Loucy (cell line): ENCODE data around the gene TPX2.

ENCODE experiments used
- H2AFZ ChIP-seq: fragments of 200-600 bp; sonication (generic); 2 replicates; pipeline ENCODE4 v1.6.0; 2016; ENCODE audit warnings: antibody characterized with exemption, mild to moderate bottlenecking, low read length, moderate library complexity
- H3F3A ChIP-seq: fragments of 200-600 bp; 2 replicates; pipeline ENCODE4 v1.6.0; 2016; ENCODE audit warnings: antibody characterized with exemption, low read depth, mild to moderate bottlenecking
- H3K27me3 ChIP-seq: fragments of 200-600 bp; sonication (generic); 2 replicates; pipeline ENCODE4 v1.6.1; 2014; ENCODE audit warnings: low read length, mild to moderate bottlenecking; ENCODE audit not compliant: insufficient read depth, poor library complexity, severe bottlenecking
- H3K36me3 ChIP-seq: fragments of 200-600 bp; sonication (generic); 2 replicates; pipeline ENCODE4 v1.6.1; 2016; ENCODE audit warnings: low read length; ENCODE audit not compliant: insufficient read depth
- H3K4me1 ChIP-seq: fragments of 200-600 bp; sonication (generic); 2 replicates; pipeline ENCODE4 v1.5.1; 2014; ENCODE audit warnings: low read length, mild to moderate bottlenecking; ENCODE audit not compliant: insufficient read depth, poor library complexity, severe bottlenecking
- H3K4me2 ChIP-seq: fragments of 200-600 bp; sonication (generic); 2 replicates; pipeline ENCODE4 v1.6.0; 2014; ENCODE audit warnings: antibody characterized with exemption, low read length, low read depth, mild to moderate bottlenecking; ENCODE audit not compliant: poor library complexity, severe bottlenecking
- H3K4me3 ChIP-seq: fragments of 200-600 bp; sonication (generic); 2 replicates; pipeline ENCODE4 v1.5.1; 2014; ENCODE audit warnings: low read length, mild to moderate bottlenecking, mixed read lengths; ENCODE audit not compliant: poor library complexity, severe bottlenecking
- H3K79me2 ChIP-seq: fragments of 200-600 bp; sonication (generic); 2 replicates; pipeline ENCODE4 v1.6.1; 2014; ENCODE audit warnings: low read length; ENCODE audit not compliant: insufficient read depth
- H3K9ac ChIP-seq: fragments of 200-600 bp; sonication (generic); 2 replicates; pipeline ENCODE4 v1.6.0; 2014; ENCODE audit warnings: mild to moderate bottlenecking, low read depth, low read length, moderate library complexity; ENCODE audit not compliant: poor library complexity, severe bottlenecking
- H3K9me2 ChIP-seq: fragments of 200-600 bp; sonication (generic); replicated peaks from 2 replicates; pipeline ENCODE4 v1.6.1; 2016; ENCODE audit warnings: low read depth, low read length, mixed read lengths
- H3K9me3 ChIP-seq: fragments of 200-600 bp; sonication (generic); 2 replicates; pipeline ENCODE4 v1.6.1; 2014; ENCODE audit warnings: mild to moderate bottlenecking, antibody characterized with exemption, low read length, low read depth; ENCODE audit not compliant: insufficient read depth
- H4K20me1 ChIP-seq: fragments of 200-600 bp; sonication (generic); 2 replicates; pipeline ENCODE4 v1.6.0; 2014; ENCODE audit warnings: antibody characterized with exemption, low read length, mild to moderate bottlenecking; ENCODE audit not compliant: insufficient read depth, poor library complexity, severe bottlenecking
- CTCF ChIP-seq: fragments of 200-600 bp; sonication (generic); conservative IDR thresholded peaks from 2 replicates; pipeline ENCODE4 v1.5.1; 2014; ENCODE audit warnings: mild to moderate bottlenecking, antibody characterized with exemption, low read length
- EZH2phosphoT487 ChIP-seq: fragments of 200-600 bp; IDR thresholded peaks from 2 replicates; pipeline ENCODE4 v1.6.1; 2018; ENCODE audit warnings: antibody characterized with exemption, mild to moderate bottlenecking, moderate library complexity, borderline replicate concordance

Gene TPX2

DNA sequence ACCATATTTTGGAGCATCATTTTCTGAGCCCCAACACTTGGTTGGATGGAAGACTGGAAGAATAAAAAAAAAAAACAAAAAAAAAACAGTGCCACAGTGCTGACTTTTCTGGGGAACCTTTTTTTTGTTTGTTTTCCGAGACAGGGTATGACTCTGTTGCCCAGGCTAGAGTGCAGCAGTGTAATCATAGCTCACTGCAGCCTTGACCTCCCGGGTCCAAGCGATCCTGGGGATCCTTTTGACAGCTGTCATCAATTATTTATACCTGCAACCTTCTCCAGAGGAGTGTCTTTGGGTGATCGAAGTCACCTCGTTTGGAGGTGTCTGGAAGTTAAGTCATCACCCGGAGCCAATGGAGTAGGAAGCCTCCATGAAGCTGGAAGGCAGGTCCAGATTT is 7.8 kb upstream of the TPX2 start:
- no peaks in the 10 kb centered on the region for H3K4me1 ChIP-seq
- H3F3A ChIP-seq: no peaks in the 10 kb centered on the region
- H4K20me1 ChIP-seq: no peaks in the 10 kb centered on the region
- H3K9me2 ChIP-seq: no peaks in the 10 kb centered on the region
- no peaks in the 10 kb centered on the region for H3K9me3 ChIP-seq
- no peak overlapping the region for H2AFZ ChIP-seq
- H3K4me2 ChIP-seq: no peak overlapping the region
- no peak for TF ChIP-seq EZH2phosphoT487
- TF ChIP-seq CTCF: no peak
- H3K79me2 ChIP-seq: no peaks in the 10 kb centered on the region
- no peaks in the 10 kb centered on the region for H3K36me3 ChIP-seq
- H3K4me3 ChIP-seq: no peak overlapping the region
- H3K9ac ChIP-seq: no peak overlapping the region
- no peaks in the 10 kb centered on the region for H3K27me3 ChIP-seq

- H3K4me1 ChIP-seq: peaks cover 24% of the 10 kb centered on the region
- peaks cover 3% of the 10 kb centered on the region; the same call in 1 of the 2 replicates for H3K36me3 ChIP-seq
- H3K79me2 ChIP-seq: peaks cover 63% of the 10 kb centered on the region
- peak overlapping the region; percentile 76 for H2AFZ ChIP-seq
- no peaks in the 10 kb centered on the region for H3K9me3 ChIP-seq
- 0 out of 2 replicates have a peak, but pooled peaks have one; percentile 1 for TF ChIP-seq CTCF
- no peak for TF ChIP-seq EZH2phosphoT487
- H3K4me2 ChIP-seq: peak overlapping the region; percentile 83
- no peaks in the 10 kb centered on the region for H3F3A ChIP-seq
- peak overlapping the region; percentile 96 for H3K4me3 ChIP-seq
- peaks cover 23% of the 10 kb centered on the region for H4K20me1 ChIP-seq
- H3K9me2 ChIP-seq: no peaks in the 10 kb centered on the region
- peak overlapping the region; percentile 93 for H3K9ac ChIP-seq
- no peaks in the 10 kb centered on the region for H3K27me3 ChIP-seq
These were observed 474 bp downstream of the TPX2 start for GRCh38 chr20:31739550-31739977.

GRCh38 chr20:31740208-31740607 is 1.1 kb downstream of the TPX2 start:
- peak overlapping the region; percentile 93 for H3K9ac ChIP-seq
- H3K36me3 ChIP-seq: peaks cover 6% of the 10 kb centered on the region; the same call in 1 of the 2 replicates
- H3K4me3 ChIP-seq: peak overlapping the region; percentile 96
- peaks cover 30% of the 10 kb centered on the region for H3K4me1 ChIP-seq
- H3K79me2 ChIP-seq: peaks cover 69% of the 10 kb centered on the region
- H4K20me1 ChIP-seq: peaks cover 23% of the 10 kb centered on the region
- peak overlapping the region; percentile 83 for H3K4me2 ChIP-seq
- no peak overlapping the region for H2AFZ ChIP-seq
- H3K9me3 ChIP-seq: no peaks in the 10 kb centered on the region
- TF ChIP-seq EZH2phosphoT487: no peak
- TF ChIP-seq CTCF: no peak
- no peaks in the 10 kb centered on the region for H3F3A ChIP-seq
- H3K27me3 ChIP-seq: no peaks in the 10 kb centered on the region
- no peaks in the 10 kb centered on the region for H3K9me2 ChIP-seq
